WI38 (cell line): ENCODE data around the gene ING5.
"Not testable (repeated sequence)": the region's sequence is repeated elsewhere in the genome, so short reads cannot be mapped to it uniquely, and the experiment has no call there.

Experiments
- H3K4me3 ChIP-seq: 2 replicates; pipeline ENCODE4 v1.5.1; 2011; ENCODE audit warnings: low read depth, mild to moderate bottlenecking, control low read depth, low read length
- CTCF ChIP-seq: IDR thresholded peaks from 2 replicates; pipeline ENCODE4 v1.5.1; 2012; ENCODE audit warnings: low read depth, mild to moderate bottlenecking, control low read depth, low read length

ING5 gene

GRCh38 chr2:241755777-241756176 lies 53.9 kb downstream of the ING5 start:
- TF ChIP-seq CTCF: no peak
- H3K4me3 ChIP-seq: no peak overlapping the region

DNA sequence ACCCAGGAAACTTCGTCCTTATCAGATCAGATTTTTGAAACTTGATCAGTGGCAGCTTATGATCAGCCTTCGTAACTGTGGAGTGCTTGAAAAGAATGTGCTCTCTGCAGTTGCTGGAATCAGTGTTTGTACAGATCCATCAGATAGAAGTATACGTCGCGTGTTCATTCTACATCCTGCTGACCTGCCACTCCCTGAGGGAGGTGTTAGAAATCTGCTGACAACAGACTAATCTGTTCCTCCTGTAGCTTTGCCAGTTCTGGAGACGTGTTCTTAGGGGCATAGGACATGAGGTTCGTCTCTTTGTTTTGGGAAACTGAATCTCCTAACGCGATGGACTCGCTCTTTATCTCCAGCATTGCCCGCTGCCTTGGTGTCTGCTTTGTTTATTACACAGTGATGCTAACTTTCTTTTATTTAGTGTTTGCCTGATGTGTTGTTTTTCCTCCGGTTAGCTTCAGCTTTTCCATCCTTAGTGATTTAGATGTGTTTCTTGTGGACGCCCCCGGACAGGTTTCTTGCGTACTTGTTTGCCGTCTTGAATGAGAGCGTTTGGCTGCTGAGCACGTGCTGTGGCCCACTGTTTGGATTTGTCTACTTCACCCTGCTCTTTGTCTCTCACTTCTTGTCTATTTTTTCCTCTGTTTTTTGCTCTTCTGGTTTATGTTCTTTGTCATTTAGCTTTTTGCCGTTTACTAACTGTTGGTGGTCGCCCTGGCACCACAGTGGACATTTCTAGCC lies 57.4 kb downstream of the ING5 start:
- no peak overlapping the region for H3K4me3 ChIP-seq
- TF ChIP-seq CTCF: no peak

DNA sequence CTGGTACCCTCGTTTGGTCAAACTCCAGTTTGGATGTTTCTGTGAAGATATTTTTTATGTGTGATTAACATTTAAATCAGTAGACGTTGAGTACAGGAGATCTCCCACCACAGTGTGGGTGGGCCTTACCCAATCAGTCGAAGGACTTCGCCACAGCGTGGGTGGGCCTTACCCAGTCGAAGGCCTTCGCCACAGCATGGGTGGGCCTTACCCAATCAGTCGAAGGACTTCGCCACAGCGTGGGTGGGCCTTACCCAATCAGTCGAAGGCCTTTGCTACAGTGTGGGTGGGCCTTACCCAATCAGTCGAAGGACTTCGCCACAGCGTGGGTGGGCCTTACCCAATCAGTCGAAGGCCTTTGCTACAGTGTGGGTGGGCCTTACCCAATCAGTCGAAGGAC lies 58.1 kb downstream of the ING5 start:
- H3K4me3 ChIP-seq: not testable (repeated sequence)

DNA sequence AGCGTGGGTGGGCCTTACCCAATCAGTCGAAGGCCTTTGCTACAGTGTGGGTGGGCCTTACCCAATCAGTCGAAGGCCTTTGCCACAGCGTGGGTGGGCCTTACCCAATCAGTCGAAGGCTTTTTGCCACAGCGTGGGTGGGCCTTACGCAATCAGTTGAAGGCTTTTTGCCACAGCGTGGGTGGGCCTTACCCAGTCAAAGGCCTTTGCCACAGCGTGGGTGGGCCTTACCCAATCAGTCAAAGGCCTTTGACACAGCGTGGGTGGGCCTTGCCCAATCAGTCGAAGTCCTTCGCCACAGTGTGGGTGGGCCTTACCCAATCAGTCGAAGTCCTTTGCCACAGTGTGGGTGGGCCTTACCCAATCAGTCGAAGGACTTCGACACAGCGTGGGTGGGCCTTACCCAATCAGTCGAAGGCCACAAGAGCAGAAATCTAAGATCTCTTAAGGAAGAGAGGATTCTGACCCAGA lies 58.5 kb downstream of the ING5 start:
- no peak overlapping the region for H3K4me3 ChIP-seq
- TF ChIP-seq CTCF: no peak

DNA sequence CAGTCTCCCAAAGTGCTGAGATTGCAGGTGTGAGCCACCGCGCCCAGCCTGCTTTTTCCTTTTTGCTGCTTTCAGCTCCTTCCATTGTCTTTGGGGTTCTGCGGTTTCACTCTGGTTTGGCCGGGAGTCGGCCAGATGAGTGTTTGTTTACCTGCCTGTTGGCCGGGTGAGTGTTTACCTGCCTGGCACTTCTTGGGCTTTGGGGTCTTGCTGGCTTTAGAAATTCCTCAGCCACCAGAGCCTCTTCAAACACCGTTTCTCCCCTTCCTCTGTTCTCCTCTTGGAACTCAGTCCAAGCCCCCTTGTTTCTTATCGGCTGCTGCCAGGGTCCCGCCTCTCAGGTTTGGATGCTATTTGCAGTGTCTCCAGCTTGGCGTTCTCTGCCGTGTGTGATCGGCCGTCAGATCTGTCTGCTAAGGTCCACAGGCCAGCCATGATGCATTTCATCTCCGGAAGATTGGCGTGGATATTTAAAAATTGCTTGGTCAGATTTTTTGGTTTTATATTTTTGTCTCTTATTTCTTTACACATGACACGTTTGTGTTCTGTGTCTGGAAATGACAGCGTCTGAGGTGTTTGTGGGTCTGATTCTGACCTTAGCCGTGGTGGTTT lies 60.6 kb downstream of the ING5 start:
- no peak for TF ChIP-seq CTCF
- no peak overlapping the region for H3K4me3 ChIP-seq

DNA sequence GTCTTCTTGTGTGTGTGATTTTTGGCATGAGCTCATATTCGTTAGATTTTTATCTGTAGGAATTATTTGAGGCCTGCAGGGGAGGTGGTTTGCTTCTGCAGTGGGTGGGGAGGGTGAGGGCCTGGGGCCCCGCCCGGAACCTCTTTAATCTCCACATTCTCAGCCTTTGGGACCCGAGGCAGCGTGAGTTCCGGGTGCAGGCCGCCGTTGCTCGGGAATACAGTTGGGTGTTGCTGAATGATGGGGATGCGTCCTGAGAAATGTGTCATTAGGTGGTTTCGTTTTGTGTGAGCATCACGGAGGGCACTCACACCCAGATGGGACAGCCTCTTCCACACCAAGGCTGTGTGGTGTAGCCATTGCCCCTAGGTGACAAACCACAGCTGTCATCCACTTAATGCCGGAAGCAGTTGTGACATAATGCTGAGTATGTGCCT lies 61.1 kb downstream of the ING5 start:
- H3K4me3 ChIP-seq: no peak overlapping the region
- TF ChIP-seq CTCF: no peak

GRCh38 chr2:241763551-241764274 lies 61.9 kb downstream of the ING5 start:
- no peak for TF ChIP-seq CTCF

More at GRCh38 chr2:241763551-241764274, 61.9 kb downstream of the ING5 start:
- no peak overlapping the region for H3K4me3 ChIP-seq
